HEK293T (cell line): ENCODE data around the gene NARF.

Experiments used
- BHLHE40 ChIP-seq: fragments of 450-650 bp; IDR thresholded peaks from 2 replicates; pipeline ENCODE4 v1.6.1; 2016; ENCODE audit warnings: mild to moderate bottlenecking, moderate library complexity, borderline replicate concordance
- FOXK2 ChIP-seq: fragments of 450-650 bp; IDR thresholded peaks from 2 replicates; pipeline ENCODE4 v1.6.1; 2016; ENCODE audit warnings: mild to moderate bottlenecking
- L3MBTL2 ChIP-seq: fragments of 450-650 bp; conservative IDR thresholded peaks from 2 replicates; pipeline ENCODE4 v1.6.1; 2016; ENCODE audit warnings: mild to moderate bottlenecking
- SP1 ChIP-seq: fragments of 450-650 bp; IDR thresholded peaks from 2 replicates; pipeline ENCODE4 v1.6.1; 2017
- TARDBP ChIP-seq: fragments of 450-650 bp; IDR thresholded peaks from 2 replicates; pipeline ENCODE4 v1.6.1; 2016

DNA sequence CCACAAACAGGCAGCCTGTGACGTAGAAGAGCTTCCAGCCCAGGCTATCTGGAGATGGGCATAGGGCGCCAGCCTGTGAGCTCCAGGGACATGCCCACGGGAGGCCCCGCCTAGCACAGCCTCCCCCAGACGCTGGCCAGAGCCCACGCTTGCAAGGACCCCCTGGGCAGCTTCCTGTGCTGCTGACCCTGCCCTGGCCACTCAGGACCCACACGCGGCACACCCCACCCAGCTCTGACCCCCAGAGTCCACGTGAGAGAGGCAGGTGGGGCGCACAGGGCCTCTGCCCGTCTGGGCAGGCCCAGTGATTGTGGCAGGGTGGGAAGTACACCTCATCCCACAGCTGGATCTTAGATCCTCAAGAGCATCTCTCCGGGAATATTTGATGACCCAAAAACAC lies 11.9 kb upstream of the NARF start:
- TF ChIP-seq FOXK2 = no peak
- TF ChIP-seq SP1 = no peak
- TF ChIP-seq BHLHE40 = no peak
- TF ChIP-seq L3MBTL2 = no peak
- TF ChIP-seq TARDBP = no peak
